HG02623 (cell line): ENCODE results near the gene S100A2.
"Not testable (repeated sequence)": the region's sequence is repeated elsewhere in the genome, so short reads cannot be mapped to it uniquely, and the experiment has no call there.

Experiments
- ATAC-seq: cut with Tn5 transposase; IDR thresholded peaks from one replicate; pipeline ENCODE4 v1.9.1; 2021; ENCODE audit warnings: moderate library complexity; ENCODE audit not compliant: unreplicated experiment

The S100A2 gene

GRCh38 chr1:153592748-153593147 is 27.1 kb upstream of the S100A2 start:
- no peak for ATAC-seq

- no peak for ATAC-seq
These were observed 22.8 kb upstream of the S100A2 start for GRCh38 chr1:153588482-153588881.

- ATAC-seq = not testable (repeated sequence)
These were observed 22.4 kb upstream of the S100A2 start for GRCh38 chr1:153588033-153588432.

DNA sequence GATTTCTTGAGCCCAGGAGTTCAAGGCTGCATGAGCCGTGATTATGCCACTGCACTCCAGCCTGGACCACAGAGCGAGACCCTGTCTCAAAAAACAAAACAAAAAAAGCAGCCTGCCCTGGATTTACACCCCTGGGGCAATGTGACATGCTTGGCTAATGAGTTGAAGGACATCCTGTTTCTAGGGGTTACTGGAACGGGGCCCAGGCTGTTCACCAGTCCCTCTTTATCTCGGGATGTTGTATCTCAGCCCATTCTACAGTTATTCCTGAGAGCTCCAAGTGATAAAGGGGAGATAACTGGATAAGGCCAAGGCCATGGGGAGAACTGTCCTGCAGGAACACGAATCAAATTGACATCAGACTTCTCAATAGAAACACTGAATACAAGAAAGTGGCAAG is 21.7 kb upstream of the S100A2 start:
- no peak for ATAC-seq

GRCh38 chr1:153586347-153586746 is 20.7 kb upstream of the S100A2 start:
- ATAC-seq = no peak

GRCh38 chr1:153585006-153585405 is 19.4 kb upstream of the S100A2 start:
- no peak for ATAC-seq

- no peak for ATAC-seq
These were observed 18.3 kb upstream of the S100A2 start for GRCh38 chr1:153583976-153584375.

DNA sequence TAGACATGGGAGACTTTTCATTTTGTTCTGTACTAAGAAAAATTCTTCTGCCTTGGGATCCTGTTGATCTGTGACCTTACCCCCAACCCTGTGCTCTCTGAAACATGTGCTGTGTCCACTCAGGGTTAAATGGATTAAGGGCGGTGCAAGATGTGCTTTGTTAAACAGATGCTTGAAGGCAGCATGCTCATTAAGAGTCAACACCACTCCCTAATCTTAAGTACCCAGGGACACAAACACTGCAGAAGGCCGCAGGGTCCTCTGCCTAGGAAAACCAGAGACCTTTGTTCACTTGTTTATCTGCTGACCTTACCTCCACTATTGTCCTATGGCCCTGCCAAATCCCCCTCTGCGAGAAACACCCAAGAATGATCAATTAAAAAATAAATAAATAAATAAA is 17.9 kb upstream of the S100A2 start:
- ATAC-seq = not testable (repeated sequence)

DNA sequence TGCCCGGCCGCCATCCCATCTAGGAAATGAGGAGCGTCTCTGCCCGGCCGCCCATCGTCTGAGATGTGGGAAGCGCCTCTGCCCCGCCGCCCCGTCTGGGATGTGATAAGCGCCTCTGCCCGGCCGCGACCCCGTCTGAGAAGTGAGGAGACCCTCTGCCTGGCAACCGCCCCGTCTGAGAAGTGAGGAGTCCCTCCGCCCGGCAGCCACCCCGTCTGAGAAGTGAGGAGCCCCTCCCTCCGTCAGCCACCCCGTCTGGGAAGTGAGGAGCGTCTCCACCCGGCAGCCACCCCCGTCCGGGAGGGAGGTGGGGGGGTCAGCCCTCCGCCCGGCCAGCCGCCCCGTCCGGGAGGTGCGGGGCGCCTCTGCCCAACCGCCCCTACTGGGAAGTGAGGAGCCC is 17.2 kb upstream of the S100A2 start:
- ATAC-seq = not testable (repeated sequence)

DNA sequence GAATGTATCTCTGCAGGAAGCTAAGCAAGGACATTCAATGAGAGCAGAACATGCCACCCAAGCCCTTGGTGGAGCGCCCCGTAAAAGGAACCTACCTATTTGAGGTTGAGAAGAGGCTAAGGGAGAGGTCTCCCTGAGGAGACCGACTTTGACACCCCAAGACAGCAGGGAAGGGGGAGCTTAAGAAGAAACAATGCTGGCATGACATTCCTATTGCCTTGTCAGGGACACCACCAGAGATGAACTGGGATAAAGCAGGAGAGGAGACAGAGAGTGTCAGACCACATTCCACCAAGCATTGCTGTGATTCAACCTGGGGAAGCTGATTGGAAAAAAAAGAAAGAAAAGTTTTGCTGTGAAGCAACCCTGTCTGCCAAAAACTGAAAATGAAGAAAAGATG is 13.3 kb upstream of the S100A2 start:
- ATAC-seq = no peak

DNA sequence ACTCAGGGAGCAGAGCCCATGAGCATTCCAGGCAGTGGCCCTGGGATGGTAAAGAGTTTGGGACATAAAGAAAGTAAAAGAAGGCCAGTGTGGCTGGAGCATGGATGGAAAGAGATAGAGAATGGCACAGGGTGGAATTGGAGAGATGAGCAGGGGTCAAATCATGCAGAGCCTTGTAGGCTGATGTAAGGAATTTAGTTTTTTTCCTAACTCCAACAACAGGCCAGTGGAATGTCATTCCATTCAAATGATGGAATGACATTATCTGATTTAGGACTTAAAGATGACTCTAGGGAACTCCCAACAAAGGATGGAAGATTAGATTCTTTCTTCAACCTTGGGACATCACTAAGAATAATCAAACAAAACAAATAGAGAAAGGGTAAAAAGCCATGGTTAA is 12.8 kb upstream of the S100A2 start:
- ATAC-seq = no peak

- ATAC-seq = no peak
These were observed 12.0 kb upstream of the S100A2 start for GRCh38 chr1:153577624-153578051.

GRCh38 chr1:153577138-153577537 is 11.5 kb upstream of the S100A2 start:
- ATAC-seq = no peak

GRCh38 chr1:153575497-153575896 is 9.9 kb upstream of the S100A2 start:
- not testable (repeated sequence) for ATAC-seq

- not testable (repeated sequence) for ATAC-seq
These were observed 9.4 kb upstream of the S100A2 start for GRCh38 chr1:153575081-153575491.

DNA sequence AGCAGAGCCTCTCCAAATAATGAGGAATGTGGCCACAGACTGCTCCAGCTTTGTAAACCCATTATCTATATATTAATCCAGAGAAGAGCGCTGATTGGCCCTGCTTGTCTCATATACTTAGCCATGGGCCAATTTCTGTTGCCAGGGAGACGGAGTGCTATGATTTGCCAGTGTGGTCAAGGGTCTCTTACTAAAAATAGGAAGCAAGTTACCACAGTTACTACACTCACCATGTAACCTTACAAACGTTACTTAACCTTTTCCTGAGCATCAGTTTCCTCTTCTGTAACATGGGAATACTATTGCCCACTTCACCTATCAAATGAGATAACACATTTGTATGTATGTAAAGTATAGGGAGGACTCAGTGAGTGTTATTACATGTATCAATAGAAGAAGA is 7.7 kb upstream of the S100A2 start:
- no peak for ATAC-seq

- peak; percentile 64 for ATAC-seq
These were observed 6.9 kb upstream of the S100A2 start for GRCh38 chr1:153572569-153573015.

- no peak for ATAC-seq
These were observed 6.1 kb upstream of the S100A2 start for GRCh38 chr1:153571706-153572105.

GRCh38 chr1:153570874-153571273 is 5.2 kb upstream of the S100A2 start:
- ATAC-seq = no peak

- no peak for ATAC-seq
These were observed 3.8 kb upstream of the S100A2 start for GRCh38 chr1:153569465-153569864.

GRCh38 chr1:153568367-153569099 is 2.9 kb upstream of the S100A2 start:
- no peak for ATAC-seq

DNA sequence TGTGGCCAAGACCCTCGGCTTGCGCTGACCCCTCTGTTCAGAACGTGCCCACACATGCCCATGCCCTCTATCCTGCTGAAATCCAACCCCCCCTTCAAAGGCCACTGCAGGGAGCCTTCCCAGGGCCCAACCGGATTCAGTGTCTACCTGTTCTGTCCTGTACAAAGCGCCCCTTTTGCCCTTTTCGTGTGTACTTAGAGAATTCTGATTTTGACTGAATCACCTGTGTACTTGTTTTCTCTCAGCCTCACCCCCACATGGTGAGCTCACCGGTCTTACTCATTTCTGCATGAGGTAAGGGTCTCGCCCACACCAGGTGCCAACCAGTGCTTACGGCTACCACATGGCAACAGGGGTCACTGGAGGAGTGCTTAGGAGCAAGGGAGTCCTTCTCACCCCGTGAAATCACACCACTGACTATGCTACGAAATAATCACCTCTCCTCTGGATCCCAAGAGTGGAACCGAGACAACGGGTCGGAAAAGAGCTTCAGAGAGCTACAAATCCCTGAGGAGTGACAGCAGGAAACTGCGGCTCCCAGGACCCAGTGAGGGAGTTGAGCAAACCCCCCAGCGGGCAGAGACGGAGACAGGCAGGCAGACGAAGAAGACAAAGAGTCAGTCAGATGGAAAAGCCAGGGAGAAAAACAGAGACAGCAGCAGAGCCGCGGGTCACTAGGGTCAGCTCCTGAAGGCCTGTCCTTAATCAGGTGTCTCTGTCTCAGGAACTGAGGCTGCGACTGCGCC is 2.1 kb upstream of the S100A2 start:
- no peak for ATAC-seq
